GM23338 (cell line): ENCODE results near the gene COL4A1. TPM values are rescaled to one million over a fixed set of nuclear protein-coding genes. Genes with fewer than 3 reads are reported as not detected.

Experiments
- ATAC-seq: fragments of 200-7000 bp; cut with Tn5 transposase; 3 replicates; pipeline ENCODE4 v1.9.1; 2020
- DNase-seq: peaks from one replicate; pipeline ENCODE4 v3.0.0-alpha.2; 2015; ENCODE audit warnings: low spot score
- H2AFZ ChIP-seq: fragments of 200-600 bp; sonication (generic); 2 replicates; pipeline ENCODE4 v1.8.0; 2016; ENCODE audit warnings: antibody characterized with exemption, mild to moderate bottlenecking, moderate library complexity
- H3F3A ChIP-seq: fragments of 200-600 bp; sonication (generic); replicated peaks from 2 replicates; pipeline ENCODE4 v1.8.0; 2017; ENCODE audit warnings: antibody characterized with exemption, mixed run types, low read depth
- H3K27ac ChIP-seq: fragments of 200-600 bp; sonication (generic); 2 replicates; pipeline ENCODE4 v1.6.1; 2016; ENCODE audit warnings: low read depth
- H3K27me3 ChIP-seq: fragments of 200-600 bp; sonication (generic); 2 replicates; pipeline ENCODE4 v1.8.0; 2016; ENCODE audit warnings: mild to moderate bottlenecking, mixed run types, moderate library complexity; ENCODE audit not compliant: insufficient read depth
- H3K36me3 ChIP-seq: fragments of 200-600 bp; sonication (generic); 2 replicates; pipeline ENCODE4 v1.8.0; 2016; ENCODE audit warnings: mild to moderate bottlenecking; ENCODE audit not compliant: insufficient read depth
- H3K4me1 ChIP-seq: fragments of 200-600 bp; sonication (generic); 2 replicates; pipeline ENCODE4 v1.8.0; 2016; ENCODE audit warnings: mild to moderate bottlenecking, moderate library complexity; ENCODE audit not compliant: insufficient read depth
- H3K4me2 ChIP-seq: fragments of 200-600 bp; sonication (generic); 2 replicates; pipeline ENCODE4 v1.7.1; 2017; ENCODE audit warnings: mixed run types
- H3K4me3 ChIP-seq: fragments of 200-600 bp; sonication (generic); 2 replicates; pipeline ENCODE4 v1.6.1; 2016; ENCODE audit warnings: mixed run types
- H3K79me2 ChIP-seq: fragments of 200-600 bp; sonication (generic); replicated peaks from 2 replicates; pipeline ENCODE4 v1.8.0; 2017; ENCODE audit warnings: mild to moderate bottlenecking; ENCODE audit not compliant: insufficient read depth
- H3K9me2 ChIP-seq: fragments of 200-600 bp; sonication (generic); 2 replicates; pipeline ENCODE4 v1.8.0; 2017; ENCODE audit not compliant: insufficient read depth
- H4K20me1 ChIP-seq: fragments of 200-600 bp; sonication (generic); replicated peaks from 2 replicates; pipeline ENCODE4 v1.8.0; 2017; ENCODE audit warnings: mild to moderate bottlenecking; ENCODE audit not compliant: insufficient read depth
- H3K27ac Mint-ChIP-seq: 2 replicates; pipeline ENCODE4 v1.8.0; 2020; ENCODE audit warnings: inconsistent platforms, mild to moderate bottlenecking, moderate library complexity, mixed read lengths
- H3K27me3 Mint-ChIP-seq: 3 replicates; pipeline ENCODE4 v1.8.0; 2022; ENCODE audit warnings: low read depth, mild to moderate bottlenecking, moderate library complexity, mixed read lengths, inconsistent platforms; ENCODE audit not compliant: insufficient read depth, poor library complexity
- H3K36me3 Mint-ChIP-seq: 3 replicates; pipeline ENCODE4 v1.8.0; 2021; ENCODE audit warnings: low read depth, mild to moderate bottlenecking, inconsistent platforms, moderate library complexity, mixed read lengths
- H3K4me1 Mint-ChIP-seq: 3 replicates; pipeline ENCODE4 v1.8.0; 2020; ENCODE audit warnings: mild to moderate bottlenecking, inconsistent platforms, mixed read lengths
- H3K4me3 Mint-ChIP-seq: 3 replicates; pipeline ENCODE4 v1.8.0; 2021; ENCODE audit warnings: moderate library complexity, mild to moderate bottlenecking, inconsistent platforms, mixed read lengths
- H3K9me3 Mint-ChIP-seq: 3 replicates; pipeline ENCODE4 v1.8.0; 2020; ENCODE audit warnings: moderate library complexity, mild to moderate bottlenecking, inconsistent platforms, mixed read lengths
- CREB1 ChIP-seq: fragments of 250-450 bp; sonication (Bioruptor Pico); IDR thresholded peaks from 2 replicates; pipeline ENCODE4 v1.5.0; 2020; ENCODE audit warnings: low read depth, mild to moderate bottlenecking, moderate library complexity
- CTCF ChIP-seq, 2 experiments: fragments of 200-600 bp in 1 of 2; sonication (generic) in 1 of 2; conservative IDR thresholded peaks; 2 replicates each; pipeline versions ENCODE4 v1.5.1 to v1.6.1; 2016 to 2017; ENCODE audit warnings: antibody characterized with exemption in 2 of 2, low read depth in 2 of 2, mild to moderate bottlenecking in 2 of 2, moderate library complexity in 1 of 2
- ETS1 ChIP-seq: IDR thresholded peaks from 2 replicates; pipeline ENCODE4 v1.6.1; 2016; ENCODE audit warnings: antibody characterized with exemption
- EZH2 ChIP-seq: fragments of 200-600 bp; sonication (generic); IDR thresholded peaks from one replicate; pipeline ENCODE4 v1.8.0; 2017; ENCODE audit warnings: antibody characterized with exemption, mild to moderate bottlenecking, low read depth; ENCODE audit not compliant: unreplicated experiment
- EZH2phosphoT487 ChIP-seq: fragments of 200-600 bp; sonication (generic); IDR thresholded peaks from one replicate; pipeline ENCODE4 v1.8.1; 2018; ENCODE audit warnings: antibody characterized with exemption; ENCODE audit not compliant: unreplicated experiment
- JUNB ChIP-seq: IDR thresholded peaks from one replicate; pipeline ENCODE4 v1.6.1; 2016; ENCODE audit warnings: antibody characterized with exemption; ENCODE audit not compliant: unreplicated experiment
- NANOG ChIP-seq: IDR thresholded peaks from 2 replicates; pipeline ENCODE4 v1.6.1; 2016; ENCODE audit warnings: antibody characterized with exemption, borderline replicate concordance
- POLR2AphosphoS5 ChIP-seq: IDR thresholded peaks from 2 replicates; pipeline ENCODE4 v1.6.1; 2016; ENCODE audit warnings: antibody characterized with exemption, low read depth
- STAT1 ChIP-seq: IDR thresholded peaks from one replicate; pipeline ENCODE4 v1.6.1; 2016; ENCODE audit warnings: antibody characterized with exemption; ENCODE audit not compliant: unreplicated experiment
- ZNF114 ChIP-seq: fragments of 250-450 bp; sonication (Bioruptor Pico); IDR thresholded peaks from 2 replicates; pipeline ENCODE4 v1.5.0; 2020; ENCODE audit warnings: mild to moderate bottlenecking, moderate library complexity
- ZNF331 ChIP-seq: fragments of 250-450 bp; sonication (Bioruptor Pico); IDR thresholded peaks from 2 replicates; pipeline ENCODE4 v1.5.0; 2020; ENCODE audit warnings: low read depth, mild to moderate bottlenecking, moderate library complexity
- polyA plus RNA-seq: library from polyadenylated mRNA; unstranded; fragments of >200 nt; fragmentation: Nextera tagmentation; extraction: Ambion mirVana; gene quantifications from 2 replicates; pipeline ENCODE4 v1.2.1, GENCODE V29; 2016
- total RNA-seq: library from RNA; depleted of rRNA; stranded (reverse); fragments of >200 nt; shearing (Covaris generic); gene quantifications from 2 replicates; pipeline ENCODE4 v1.2.3, GENCODE V29; 2014
- TF ChIP-seq, protein P1 (sequence below): IDR thresholded peaks from one replicate; pipeline ENCODE4 v1.6.1; 2018; ENCODE audit warnings: antibody characterized with exemption; ENCODE audit not compliant: unreplicated experiment
- TF ChIP-seq, protein P2 (sequence below): fragments of 250-450 bp; sonication (Bioruptor Pico); IDR thresholded peaks from 2 replicates; pipeline ENCODE4 v1.5.0; 2020; ENCODE audit warnings: mild to moderate bottlenecking, moderate library complexity

COL4A1 gene
- total and polyA plus RNA-seq, 2 experiments from 2014 or later = 39.1 to 110 TPM

- Histone ChIP-seq H3K4me2 (no peak overlapping the region), H3K9me2 (no peaks in the 10 kb centered on the region), H3K79me2 (peaks cover 7% of the 10 kb centered on the region), H3K36me3 (no peaks in the 10 kb centered on the region), H3K27me3 (no peaks in the 10 kb centered on the region), H3K27ac (no peak overlapping the region), H3K4me1 (no peaks in the 10 kb centered on the region), H3K4me3 (no peak overlapping the region), H4K20me1 (peaks cover 2% of the 10 kb centered on the region; the same call in 1 of the 2 replicates), H2AFZ (no peak overlapping the region), H3F3A (no peaks in the 10 kb centered on the region)
- Mint-ChIP-seq H3K27ac (no peak overlapping the region), H3K4me1 (0 out of 3 replicates have a peak, but pooled peaks cover 3% of the 10 kb centered on the region), H3K4me3 (no peak overlapping the region), H3K27me3 (peaks cover 5% of the 10 kb centered on the region), H3K9me3 (no peaks in the 10 kb centered on the region), H3K36me3 (no peaks in the 10 kb centered on the region; the same call in 2 of the 3 replicates)
- DNase-seq (no peak), ATAC-seq (no peak)
- TF ChIP-seq ETS1 = no peak
- no peak for TF ChIP-seq STAT1
- TF ChIP-seq, protein P1, sequence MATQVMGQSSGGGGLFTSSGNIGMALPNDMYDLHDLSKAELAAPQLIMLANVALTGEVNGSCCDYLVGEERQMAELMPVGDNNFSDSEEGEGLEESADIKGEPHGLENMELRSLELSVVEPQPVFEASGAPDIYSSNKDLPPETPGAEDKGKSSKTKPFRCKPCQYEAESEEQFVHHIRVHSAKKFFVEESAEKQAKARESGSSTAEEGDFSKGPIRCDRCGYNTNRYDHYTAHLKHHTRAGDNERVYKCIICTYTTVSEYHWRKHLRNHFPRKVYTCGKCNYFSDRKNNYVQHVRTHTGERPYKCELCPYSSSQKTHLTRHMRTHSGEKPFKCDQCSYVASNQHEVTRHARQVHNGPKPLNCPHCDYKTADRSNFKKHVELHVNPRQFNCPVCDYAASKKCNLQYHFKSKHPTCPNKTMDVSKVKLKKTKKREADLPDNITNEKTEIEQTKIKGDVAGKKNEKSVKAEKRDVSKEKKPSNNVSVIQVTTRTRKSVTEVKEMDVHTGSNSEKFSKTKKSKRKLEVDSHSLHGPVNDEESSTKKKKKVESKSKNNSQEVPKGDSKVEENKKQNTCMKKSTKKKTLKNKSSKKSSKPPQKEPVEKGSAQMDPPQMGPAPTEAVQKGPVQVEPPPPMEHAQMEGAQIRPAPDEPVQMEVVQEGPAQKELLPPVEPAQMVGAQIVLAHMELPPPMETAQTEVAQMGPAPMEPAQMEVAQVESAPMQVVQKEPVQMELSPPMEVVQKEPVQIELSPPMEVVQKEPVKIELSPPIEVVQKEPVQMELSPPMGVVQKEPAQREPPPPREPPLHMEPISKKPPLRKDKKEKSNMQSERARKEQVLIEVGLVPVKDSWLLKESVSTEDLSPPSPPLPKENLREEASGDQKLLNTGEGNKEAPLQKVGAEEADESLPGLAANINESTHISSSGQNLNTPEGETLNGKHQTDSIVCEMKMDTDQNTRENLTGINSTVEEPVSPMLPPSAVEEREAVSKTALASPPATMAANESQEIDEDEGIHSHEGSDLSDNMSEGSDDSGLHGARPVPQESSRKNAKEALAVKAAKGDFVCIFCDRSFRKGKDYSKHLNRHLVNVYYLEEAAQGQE = no peak
- no peak for TF ChIP-seq ZNF331 (CRISPR knock-in tag)
- no peak for TF ChIP-seq EZH2phosphoT487
- TF ChIP-seq ZNF114 (CRISPR knock-in tag) = no peak
- no peak for TF ChIP-seq EZH2
- TF ChIP-seq CTCF (conservative IDR thresholded peaks at IDR 0.05; ENCODE audit: low read depth in 2 of 2) = no peak
- no peak for TF ChIP-seq JUNB
- no peak for TF ChIP-seq POLR2AphosphoS5
- TF ChIP-seq NANOG = no peak
- TF ChIP-seq, protein P2, sequence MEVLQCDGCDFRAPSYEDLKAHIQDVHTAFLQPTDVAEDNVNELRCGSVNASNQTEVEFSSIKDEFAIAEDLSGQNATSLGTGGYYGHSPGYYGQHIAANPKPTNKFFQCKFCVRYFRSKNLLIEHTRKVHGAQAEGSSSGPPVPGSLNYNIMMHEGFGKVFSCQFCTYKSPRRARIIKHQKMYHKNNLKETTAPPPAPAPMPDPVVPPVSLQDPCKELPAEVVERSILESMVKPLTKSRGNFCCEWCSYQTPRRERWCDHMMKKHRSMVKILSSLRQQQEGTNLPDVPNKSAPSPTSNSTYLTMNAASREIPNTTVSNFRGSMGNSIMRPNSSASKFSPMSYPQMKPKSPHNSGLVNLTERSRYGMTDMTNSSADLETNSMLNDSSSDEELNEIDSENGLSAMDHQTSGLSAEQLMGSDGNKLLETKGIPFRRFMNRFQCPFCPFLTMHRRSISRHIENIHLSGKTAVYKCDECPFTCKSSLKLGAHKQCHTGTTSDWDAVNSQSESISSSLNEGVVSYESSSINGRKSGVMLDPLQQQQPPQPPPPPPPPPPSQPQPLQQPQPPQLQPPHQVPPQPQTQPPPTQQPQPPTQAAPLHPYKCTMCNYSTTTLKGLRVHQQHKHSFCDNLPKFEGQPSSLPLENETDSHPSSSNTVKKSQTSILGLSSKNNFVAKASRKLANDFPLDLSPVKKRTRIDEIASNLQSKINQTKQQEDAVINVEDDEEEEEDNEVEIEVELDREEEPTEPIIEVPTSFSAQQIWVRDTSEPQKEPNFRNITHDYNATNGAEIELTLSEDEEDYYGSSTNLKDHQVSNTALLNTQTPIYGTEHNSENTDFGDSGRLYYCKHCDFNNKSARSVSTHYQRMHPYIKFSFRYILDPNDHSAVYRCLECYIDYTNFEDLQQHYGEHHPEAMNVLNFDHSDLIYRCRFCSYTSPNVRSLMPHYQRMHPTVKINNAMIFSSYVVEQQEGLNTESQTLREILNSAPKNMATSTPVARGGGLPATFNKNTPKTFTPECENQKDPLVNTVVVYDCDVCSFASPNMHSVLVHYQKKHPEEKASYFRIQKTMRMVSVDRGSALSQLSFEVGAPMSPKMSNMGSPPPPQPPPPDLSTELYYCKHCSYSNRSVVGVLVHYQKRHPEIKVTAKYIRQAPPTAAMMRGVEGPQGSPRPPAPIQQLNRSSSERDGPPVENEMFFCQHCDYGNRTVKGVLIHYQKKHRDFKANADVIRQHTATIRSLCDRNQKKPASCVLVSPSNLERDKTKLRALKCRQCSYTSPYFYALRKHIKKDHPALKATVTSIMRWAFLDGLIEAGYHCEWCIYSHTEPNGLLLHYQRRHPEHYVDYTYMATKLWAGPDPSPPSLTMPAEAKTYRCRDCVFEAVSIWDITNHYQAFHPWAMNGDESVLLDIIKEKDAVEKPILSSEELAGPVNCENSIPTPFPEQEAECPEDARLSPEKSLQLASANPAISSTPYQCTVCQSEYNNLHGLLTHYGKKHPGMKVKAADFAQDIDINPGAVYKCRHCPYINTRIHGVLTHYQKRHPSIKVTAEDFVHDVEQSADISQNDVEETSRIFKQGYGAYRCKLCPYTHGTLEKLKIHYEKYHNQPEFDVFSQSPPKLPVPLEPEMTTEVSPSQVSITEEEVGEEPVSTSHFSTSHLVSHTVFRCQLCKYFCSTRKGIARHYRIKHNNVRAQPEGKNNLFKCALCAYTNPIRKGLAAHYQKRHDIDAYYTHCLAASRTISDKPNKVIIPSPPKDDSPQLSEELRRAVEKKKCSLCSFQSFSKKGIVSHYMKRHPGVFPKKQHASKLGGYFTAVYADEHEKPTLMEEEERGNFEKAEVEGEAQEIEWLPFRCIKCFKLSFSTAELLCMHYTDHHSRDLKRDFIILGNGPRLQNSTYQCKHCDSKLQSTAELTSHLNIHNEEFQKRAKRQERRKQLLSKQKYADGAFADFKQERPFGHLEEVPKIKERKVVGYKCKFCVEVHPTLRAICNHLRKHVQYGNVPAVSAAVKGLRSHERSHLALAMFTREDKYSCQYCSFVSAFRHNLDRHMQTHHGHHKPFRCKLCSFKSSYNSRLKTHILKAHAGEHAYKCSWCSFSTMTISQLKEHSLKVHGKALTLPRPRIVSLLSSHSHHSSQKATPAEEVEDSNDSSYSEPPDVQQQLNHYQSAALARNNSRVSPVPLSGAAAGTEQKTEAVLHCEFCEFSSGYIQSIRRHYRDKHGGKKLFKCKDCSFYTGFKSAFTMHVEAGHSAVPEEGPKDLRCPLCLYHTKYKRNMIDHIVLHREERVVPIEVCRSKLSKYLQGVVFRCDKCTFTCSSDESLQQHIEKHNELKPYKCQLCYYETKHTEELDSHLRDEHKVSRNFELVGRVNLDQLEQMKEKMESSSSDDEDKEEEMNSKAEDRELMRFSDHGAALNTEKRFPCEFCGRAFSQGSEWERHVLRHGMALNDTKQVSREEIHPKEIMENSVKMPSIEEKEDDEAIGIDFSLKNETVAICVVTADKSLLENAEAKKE (CRISPR knock-in tag) = no peak
- TF ChIP-seq CREB1 = no peak
Observed at GRCh38 chr13:110282316-110282841, 24.6 kb downstream of the COL4A1 start.
